ENCODE measurements around the gene SIRT6. TPM values are rescaled to one million over a fixed set of nuclear protein-coding genes. Genes with fewer than 3 reads are reported as not detected.

SIRT6 gene
- total and polyA plus RNA-seq, 2 donors from 2014 or later = 27.0 to 27.3 TPM

DNA sequence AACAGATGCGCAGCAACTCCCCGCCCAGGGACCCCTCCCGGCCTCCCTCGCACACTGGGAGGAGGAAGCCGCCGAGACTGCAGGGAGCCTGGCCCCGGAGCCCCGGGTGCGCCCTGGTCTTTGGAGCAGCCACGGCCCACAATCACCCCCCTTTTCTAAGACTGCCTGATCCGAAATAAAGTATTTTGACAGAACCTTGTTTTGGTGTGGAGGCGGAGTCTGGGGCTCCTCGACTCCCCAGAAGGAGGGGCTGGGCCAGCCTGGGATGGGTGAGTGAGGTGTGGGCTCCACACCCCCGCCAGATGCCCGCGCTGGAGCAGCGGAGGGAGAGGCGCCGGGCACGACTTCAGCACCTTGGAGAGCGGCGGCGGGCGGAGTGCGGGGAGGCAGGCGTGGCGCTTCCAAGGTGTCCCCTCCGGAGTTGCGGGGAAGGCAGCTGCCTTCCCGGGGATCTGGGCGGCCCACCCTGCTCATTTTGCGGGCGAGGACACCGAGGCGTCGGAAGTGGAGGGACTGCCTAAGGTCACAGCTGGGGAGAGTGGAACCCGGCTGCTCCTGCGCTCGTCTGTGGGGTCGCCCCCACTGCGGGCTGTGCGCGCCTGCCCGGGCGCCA, 9.4 kb downstream of the SIRT6 start:
- peak; percentile 81 to 85 (median 84) for DNase-seq

DNA sequence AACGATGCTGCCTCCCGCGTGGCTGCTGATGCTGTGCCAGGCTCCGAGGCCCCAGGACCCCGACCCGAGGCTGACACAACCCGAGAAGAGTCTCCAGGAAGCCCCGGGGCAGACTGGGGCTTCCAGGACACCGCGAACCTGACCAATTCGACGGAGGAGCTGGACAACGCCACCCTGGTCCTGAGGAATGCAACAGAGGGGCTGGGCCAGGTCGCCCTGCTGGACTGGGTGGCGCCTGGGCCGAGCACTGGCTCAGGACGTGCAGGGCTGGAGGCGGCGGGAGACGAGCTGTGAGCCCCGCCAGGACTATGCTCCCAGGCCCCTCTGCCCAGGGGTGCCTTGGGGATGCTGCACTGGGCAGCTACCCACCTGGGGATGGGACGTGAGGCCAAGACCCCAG, 10.7 kb downstream of the SIRT6 start:
- H3K27ac ChIP-seq (ENCODE audit: low read depth in 2 of 2, low read length in 2 of 2) = no peak overlapping the region
- FAIRE-seq (no peak), DNase-seq (no peak)
- H3K4me1 ChIP-seq (ENCODE audit: control insufficient read depth in 2 of 3, insufficient read depth in 2 of 3, low read depth in 1 of 3, low read length in 3 of 3) = peaks cover 0 to 2% (median 0%) of the 10 kb centered on the region in 3 donors
- no peak overlapping the region for H3K9ac ChIP-seq (ENCODE audit: low read length in 3 of 3)
- intact Hi-C loops (cut with DNase I) = no loop called here
- H3K36me3 ChIP-seq (ENCODE audit: control insufficient read depth in 2 of 3, insufficient read depth in 3 of 3, low read length in 3 of 3) = no peaks in the 10 kb centered on the region
- no peak overlapping the region for H3K4me3 ChIP-seq (ENCODE audit: low read length in 3 of 3)
- H3K27me3 ChIP-seq (ENCODE audit: control insufficient read depth, insufficient read depth, low read length) = no peaks in the 10 kb centered on the region
- TF ChIP-seq, protein P1, sequence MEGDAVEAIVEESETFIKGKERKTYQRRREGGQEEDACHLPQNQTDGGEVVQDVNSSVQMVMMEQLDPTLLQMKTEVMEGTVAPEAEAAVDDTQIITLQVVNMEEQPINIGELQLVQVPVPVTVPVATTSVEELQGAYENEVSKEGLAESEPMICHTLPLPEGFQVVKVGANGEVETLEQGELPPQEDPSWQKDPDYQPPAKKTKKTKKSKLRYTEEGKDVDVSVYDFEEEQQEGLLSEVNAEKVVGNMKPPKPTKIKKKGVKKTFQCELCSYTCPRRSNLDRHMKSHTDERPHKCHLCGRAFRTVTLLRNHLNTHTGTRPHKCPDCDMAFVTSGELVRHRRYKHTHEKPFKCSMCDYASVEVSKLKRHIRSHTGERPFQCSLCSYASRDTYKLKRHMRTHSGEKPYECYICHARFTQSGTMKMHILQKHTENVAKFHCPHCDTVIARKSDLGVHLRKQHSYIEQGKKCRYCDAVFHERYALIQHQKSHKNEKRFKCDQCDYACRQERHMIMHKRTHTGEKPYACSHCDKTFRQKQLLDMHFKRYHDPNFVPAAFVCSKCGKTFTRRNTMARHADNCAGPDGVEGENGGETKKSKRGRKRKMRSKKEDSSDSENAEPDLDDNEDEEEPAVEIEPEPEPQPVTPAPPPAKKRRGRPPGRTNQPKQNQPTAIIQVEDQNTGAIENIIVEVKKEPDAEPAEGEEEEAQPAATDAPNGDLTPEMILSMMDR (IDR thresholded peaks at IDR 0.05; ENCODE audit: borderline replicate concordance, extremely low read depth, insufficient read depth) = no peak
- H3K9me3 ChIP-seq (ENCODE audit: control insufficient read depth in 2 of 3, insufficient read depth in 1 of 3, low read length in 3 of 3) = no peaks in the 10 kb centered on the region

More for the DNA sequence above, 9.4 kb downstream of the SIRT6 start:
- Histone ChIP-seq H3K27me3 (ENCODE audit: control insufficient read depth, insufficient read depth, low read length) (no peaks in the 10 kb centered on the region), H3K36me3 (ENCODE audit: control insufficient read depth in 2 of 3, insufficient read depth in 3 of 3, low read length in 3 of 3) (no peaks in the 10 kb centered on the region), H3K4me3 (ENCODE audit: low read length in 3 of 3) (no peak overlapping the region), H3K27ac (ENCODE audit: low read depth in 2 of 2, low read length in 2 of 2) (no peak overlapping the region), H3K9ac (ENCODE audit: low read length in 3 of 3) (no peak overlapping the region), H3K4me1 (ENCODE audit: control insufficient read depth in 2 of 3, insufficient read depth in 2 of 3, low read depth in 1 of 3, low read length in 3 of 3) (peaks cover 0 to 2% (median 0%) of the 10 kb centered on the region in 3 donors), H3K9me3 (ENCODE audit: control insufficient read depth in 2 of 3, insufficient read depth in 1 of 3, low read length in 3 of 3) (no peaks in the 10 kb centered on the region)
- TF ChIP-seq, protein P1 (IDR thresholded peaks at IDR 0.05; ENCODE audit: borderline replicate concordance, extremely low read depth, insufficient read depth) = no peak
- intact Hi-C loops (cut with DNase I) = no loop called here
- FAIRE-seq = no peak

DNA sequence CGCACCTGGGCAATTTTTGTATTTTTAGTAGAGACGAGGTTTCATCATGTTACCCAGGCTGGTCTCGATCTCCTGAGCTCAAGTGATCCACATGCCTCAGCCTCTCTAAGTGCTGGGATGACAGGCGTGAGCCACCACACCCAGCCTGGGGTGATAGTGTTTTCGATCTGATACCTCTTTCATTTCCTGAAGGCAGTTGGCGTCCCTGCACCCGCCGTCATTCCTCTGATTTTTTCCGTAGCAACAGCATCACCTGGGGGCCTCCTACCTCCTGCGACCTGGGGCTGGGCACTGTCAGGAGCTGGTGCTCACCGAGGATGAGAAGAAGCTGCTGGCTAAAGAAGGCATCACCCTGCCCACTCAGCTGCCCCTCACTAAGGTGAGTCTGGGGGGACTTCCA, 18.1 kb downstream of the SIRT6 start:
- Histone ChIP-seq H3K27ac (ENCODE audit: low read depth in 2 of 2, low read length in 2 of 2) (no peak overlapping the region), H3K36me3 (ENCODE audit: control insufficient read depth in 2 of 3, insufficient read depth in 3 of 3, low read length in 3 of 3) (no peaks in the 10 kb centered on the region), H3K27me3 (ENCODE audit: control insufficient read depth, insufficient read depth, low read length) (no peaks in the 10 kb centered on the region), H3K9me3 (ENCODE audit: control insufficient read depth in 2 of 3, insufficient read depth in 1 of 3, low read length in 3 of 3) (no peaks in the 10 kb centered on the region), H3K4me1 (ENCODE audit: control insufficient read depth in 2 of 3, insufficient read depth in 2 of 3, low read depth in 1 of 3, low read length in 3 of 3) (no peaks in the 10 kb centered on the region), H3K9ac (ENCODE audit: low read length in 3 of 3) (no peak overlapping the region), H3K4me3 (ENCODE audit: low read length in 3 of 3) (no peak overlapping the region)
- TF ChIP-seq, protein P1 (IDR thresholded peaks at IDR 0.05; ENCODE audit: borderline replicate concordance, extremely low read depth, insufficient read depth) = no peak
- intact Hi-C loops (cut with DNase I) = no loop called here
- DNase-seq = no peak
- FAIRE-seq = no peak
